Activated naive CD8-positive, alpha-beta T cell treated with anti-CD3 and anti-CD28 coated beads, Interleukin-2, amount 50 U/mL, for 24 hours (primary cell): Measurements from ENCODE around the gene EPHB6.

Source experiments
- ATAC-seq: fragments of 150-1000 bp; cut with Tn5 transposase; one replicate; pipeline ENCODE4 v1.10.0; 2021
- DNase-seq: peaks from one replicate; pipeline ENCODE4 v3.0.0; 2021
- H3K27ac Mint-ChIP-seq: one replicate; pipeline ENCODE4 v1.8.0; 2021; ENCODE audit warnings: mild to moderate bottlenecking, mixed read lengths
- H3K27me3 Mint-ChIP-seq: one replicate; pipeline ENCODE4 v1.8.0; 2021; ENCODE audit warnings: mixed read lengths
- H3K36me3 Mint-ChIP-seq: one replicate; pipeline ENCODE4 v1.8.0; 2021; ENCODE audit warnings: low read depth, mixed read lengths
- H3K4me1 Mint-ChIP-seq: one replicate; pipeline ENCODE4 v1.8.0; 2021; ENCODE audit warnings: mixed read lengths
- H3K4me3 Mint-ChIP-seq: one replicate; pipeline ENCODE4 v1.8.0; 2021; ENCODE audit warnings: mild to moderate bottlenecking, moderate library complexity, mixed read lengths
- H3K9me3 Mint-ChIP-seq: one replicate; pipeline ENCODE4 v1.8.0; 2021; ENCODE audit warnings: mixed read lengths

Gene EPHB6

GRCh38 chr7:142815134-142815533 is 39.7 kb upstream of the EPHB6 start:
- DNase-seq: no peak

GRCh38 chr7:142817506-142817905 is 37.4 kb upstream of the EPHB6 start:
- peaks cover 5% of the 10 kb centered on the region for H3K27me3 Mint-ChIP-seq
- no peak for ATAC-seq
- H3K4me1 Mint-ChIP-seq: peaks cover 19% of the 10 kb centered on the region
- no peak overlapping the region for H3K4me3 Mint-ChIP-seq
- H3K27ac Mint-ChIP-seq: no peak overlapping the region
- DNase-seq: no peak
- peaks cover 10% of the 10 kb centered on the region for H3K9me3 Mint-ChIP-seq
- peaks cover 2% of the 10 kb centered on the region for H3K36me3 Mint-ChIP-seq

More at GRCh38 chr7:142815134-142815533, 39.7 kb upstream of the EPHB6 start:
- Mint-ChIP-seq H3K4me1 (peaks cover 42% of the 10 kb centered on the region), H3K27me3 (no peaks in the 10 kb centered on the region), H3K4me3 (no peak overlapping the region), H3K27ac (no peak overlapping the region), H3K9me3 (no peaks in the 10 kb centered on the region), H3K36me3 (no peaks in the 10 kb centered on the region)
- ATAC-seq: no peak

GRCh38 chr7:142819530-142819929 is 35.3 kb upstream of the EPHB6 start:
- Mint-ChIP-seq H3K27ac (no peak overlapping the region), H3K27me3 (peaks cover 5% of the 10 kb centered on the region), H3K9me3 (peaks cover 10% of the 10 kb centered on the region), H3K36me3 (peaks cover 2% of the 10 kb centered on the region), H3K4me1 (peaks cover 2% of the 10 kb centered on the region), H3K4me3 (no peak overlapping the region)
- ATAC-seq (no peak), DNase-seq (no peak)

GRCh38 chr7:142822714-142823113 is 32.2 kb upstream of the EPHB6 start:
- ATAC-seq (no peak), DNase-seq (no peak)
- Mint-ChIP-seq H3K36me3 (peaks cover 3% of the 10 kb centered on the region), H3K9me3 (peaks cover 10% of the 10 kb centered on the region), H3K27me3 (peaks cover 5% of the 10 kb centered on the region), H3K4me3 (no peak overlapping the region), H3K4me1 (peaks cover under 1% of the 10 kb centered on the region), H3K27ac (no peak overlapping the region)

GRCh38 chr7:142827951-142828500 is 26.9 kb upstream of the EPHB6 start:
- Mint-ChIP-seq H3K36me3 (peaks cover 2% of the 10 kb centered on the region), H3K4me1 (peaks cover 12% of the 10 kb centered on the region), H3K27ac (no peak overlapping the region), H3K27me3 (no peaks in the 10 kb centered on the region), H3K4me3 (no peak overlapping the region), H3K9me3 (no peaks in the 10 kb centered on the region)
- DNase-seq: no peak
- peak; percentile 57 for ATAC-seq

- Mint-ChIP-seq H3K27ac (no peak overlapping the region), H3K36me3 (no peaks in the 10 kb centered on the region), H3K4me3 (no peak overlapping the region), H3K9me3 (no peaks in the 10 kb centered on the region), H3K27me3 (no peaks in the 10 kb centered on the region), H3K4me1 (peaks cover 33% of the 10 kb centered on the region)
- DNase-seq (no peak), ATAC-seq (no peak)
These were observed 22.5 kb upstream of the EPHB6 start for GRCh38 chr7:142832417-142832816.

- no peaks in the 10 kb centered on the region for H3K36me3 Mint-ChIP-seq
- no peaks in the 10 kb centered on the region for H3K27me3 Mint-ChIP-seq
- H3K27ac Mint-ChIP-seq: no peak overlapping the region
- peaks cover 26% of the 10 kb centered on the region for H3K4me1 Mint-ChIP-seq
- ATAC-seq: peak; percentile 69
- DNase-seq: no peak
- H3K9me3 Mint-ChIP-seq: no peaks in the 10 kb centered on the region
- H3K4me3 Mint-ChIP-seq: no peak overlapping the region
These were observed 21.5 kb upstream of the EPHB6 start for GRCh38 chr7:142833174-142834048.

GRCh38 chr7:142835487-142835886 is 19.4 kb upstream of the EPHB6 start:
- H3K4me3 Mint-ChIP-seq: no peak overlapping the region
- no peaks in the 10 kb centered on the region for H3K27me3 Mint-ChIP-seq
- DNase-seq (no peak), ATAC-seq (no peak)
- no peaks in the 10 kb centered on the region for H3K36me3 Mint-ChIP-seq
- H3K4me1 Mint-ChIP-seq: peaks cover 26% of the 10 kb centered on the region
- no peak overlapping the region for H3K27ac Mint-ChIP-seq
- H3K9me3 Mint-ChIP-seq: no peaks in the 10 kb centered on the region

- DNase-seq (no peak), ATAC-seq (no peak)
- H3K36me3 Mint-ChIP-seq: no peaks in the 10 kb centered on the region
- H3K9me3 Mint-ChIP-seq: no peaks in the 10 kb centered on the region
- no peak overlapping the region for H3K4me3 Mint-ChIP-seq
- H3K27me3 Mint-ChIP-seq: no peaks in the 10 kb centered on the region
- peaks cover 26% of the 10 kb centered on the region for H3K4me1 Mint-ChIP-seq
- H3K27ac Mint-ChIP-seq: no peak overlapping the region
These were observed 18.4 kb upstream of the EPHB6 start for GRCh38 chr7:142836426-142836825.

- Mint-ChIP-seq H3K4me1 (peaks cover 16% of the 10 kb centered on the region), H3K27me3 (no peaks in the 10 kb centered on the region), H3K27ac (no peak overlapping the region), H3K36me3 (no peaks in the 10 kb centered on the region), H3K9me3 (no peaks in the 10 kb centered on the region), H3K4me3 (no peak overlapping the region)
- ATAC-seq: no peak
- no peak for DNase-seq
These were observed 16.2 kb upstream of the EPHB6 start for GRCh38 chr7:142838461-142839213.

GRCh38 chr7:142842251-142842766 is 12.6 kb upstream of the EPHB6 start:
- no peak overlapping the region for H3K4me3 Mint-ChIP-seq
- no peaks in the 10 kb centered on the region for H3K36me3 Mint-ChIP-seq
- H3K27me3 Mint-ChIP-seq: no peaks in the 10 kb centered on the region
- H3K4me1 Mint-ChIP-seq: no peaks in the 10 kb centered on the region
- DNase-seq (no peak), ATAC-seq (no peak)
- no peaks in the 10 kb centered on the region for H3K9me3 Mint-ChIP-seq
- no peak overlapping the region for H3K27ac Mint-ChIP-seq

GRCh38 chr7:142847353-142847752 is 7.5 kb upstream of the EPHB6 start:
- DNase-seq (no peak), ATAC-seq (no peak)
- Mint-ChIP-seq H3K4me3 (no peak overlapping the region), H3K36me3 (no peaks in the 10 kb centered on the region), H3K9me3 (no peaks in the 10 kb centered on the region), H3K27ac (no peak overlapping the region), H3K4me1 (no peaks in the 10 kb centered on the region), H3K27me3 (peaks cover 6% of the 10 kb centered on the region)

- Mint-ChIP-seq H3K4me3 (no peak overlapping the region), H3K27ac (no peak overlapping the region), H3K4me1 (peaks cover 10% of the 10 kb centered on the region), H3K9me3 (no peaks in the 10 kb centered on the region), H3K36me3 (no peaks in the 10 kb centered on the region), H3K27me3 (peaks cover 6% of the 10 kb centered on the region)
- no peak for ATAC-seq
- no peak for DNase-seq
These were observed 3.6 kb upstream of the EPHB6 start for GRCh38 chr7:142851269-142851668.

GRCh38 chr7:142851919-142852318 is 3.0 kb upstream of the EPHB6 start:
- ATAC-seq: no peak
- peaks cover 13% of the 10 kb centered on the region for H3K4me1 Mint-ChIP-seq
- no peaks in the 10 kb centered on the region for H3K9me3 Mint-ChIP-seq
- H3K27ac Mint-ChIP-seq: no peak overlapping the region
- H3K36me3 Mint-ChIP-seq: no peaks in the 10 kb centered on the region
- H3K4me3 Mint-ChIP-seq: no peak overlapping the region
- DNase-seq: no peak
- peaks cover 6% of the 10 kb centered on the region for H3K27me3 Mint-ChIP-seq
